Bladder microvascular endothelial cell (primary cell): ENCODE results near the gene UBR1. TPM values are rescaled to one million over a fixed set of nuclear protein-coding genes. Genes with fewer than 3 reads are reported as not detected.

ENCODE experiments used
- total RNA-seq: library from RNA; depleted of rRNA; stranded (reverse); fragments of >200 nt; gene quantifications from 2 replicates; pipeline ENCODE4 v1.2.3, GENCODE V29; 2014

UBR1 gene
- 20.7 and 43.2 TPM in 2 replicates for total RNA-seq

GRCh38 chr15:43105778-43106485 is at the start of gene UBR1:
UBR1 (minus strand) TSS chr15:43106038; CDS start chr15:43106022, 16 bp downstream.

GRCh38 chr15:43133430-43134156 is 27.8 kb upstream of the UBR1 start, which contains the start of gene TMEM62:
TMEM62 (plus strand) TSS chr15:43133586; CDS start chr15:43133803, 217 bp downstream.

GRCh38 chr15:42920519-42921341 is 185.1 kb downstream of the UBR1 start, which contains the start of gene TTBK2:
TTBK2 (minus strand) TSS chr15:42920778; CDS start chr15:42878617, 42,161 bp downstream.

Other genes starting within 250 kb of the UBR1 start
- 6.8 and 14.3 TPM in 2 replicates for gene TTBK2, start 185.3 kb downstream of the UBR1 start, total RNA-seq
- gene TMEM62, start 27.5 kb upstream of the UBR1 start, total RNA-seq, result 12.5 and 20.2 TPM in 2 replicates
- gene CCNDBP1, start 79.4 kb upstream of the UBR1 start, total RNA-seq, result 69.1 and 102 TPM in 2 replicates
- not detected in 2 replicates for gene EPB42, start 115.0 kb upstream of the UBR1 start, total RNA-seq
- gene TGM5, start 160.9 kb upstream of the UBR1 start, total RNA-seq, result not detected in 2 replicates
- gene TGM7, start 196.2 kb upstream of the UBR1 start, total RNA-seq, result not detected in 2 replicates
- 3.6 and 9.5 TPM in 2 replicates for gene LCMT2, start 224.5 kb upstream of the UBR1 start, total RNA-seq